HS-27A (cell line): ENCODE measurements around the gene MARCKS.

ENCODE experiments used
- DNase-seq: peaks from one replicate; pipeline ENCODE4 v3.0.0-alpha.2; 2012; ENCODE audit warnings: low read depth, missing footprints

MARCKS gene, protein sequence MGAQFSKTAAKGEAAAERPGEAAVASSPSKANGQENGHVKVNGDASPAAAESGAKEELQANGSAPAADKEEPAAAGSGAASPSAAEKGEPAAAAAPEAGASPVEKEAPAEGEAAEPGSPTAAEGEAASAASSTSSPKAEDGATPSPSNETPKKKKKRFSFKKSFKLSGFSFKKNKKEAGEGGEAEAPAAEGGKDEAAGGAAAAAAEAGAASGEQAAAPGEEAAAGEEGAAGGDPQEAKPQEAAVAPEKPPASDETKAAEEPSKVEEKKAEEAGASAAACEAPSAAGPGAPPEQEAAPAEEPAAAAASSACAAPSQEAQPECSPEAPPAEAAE

GRCh38 chr6:113856625-113857555 is at the start of gene MARCKS:
Gene MARCKS (plus strand): TSS chr6:113857345. CDS start chr6:113857746, 401 bp downstream.
- no peak for DNase-seq

- no peak for DNase-seq
These were observed 47.3 kb upstream of the MARCKS start for GRCh38 chr6:113809826-113810225.

DNA sequence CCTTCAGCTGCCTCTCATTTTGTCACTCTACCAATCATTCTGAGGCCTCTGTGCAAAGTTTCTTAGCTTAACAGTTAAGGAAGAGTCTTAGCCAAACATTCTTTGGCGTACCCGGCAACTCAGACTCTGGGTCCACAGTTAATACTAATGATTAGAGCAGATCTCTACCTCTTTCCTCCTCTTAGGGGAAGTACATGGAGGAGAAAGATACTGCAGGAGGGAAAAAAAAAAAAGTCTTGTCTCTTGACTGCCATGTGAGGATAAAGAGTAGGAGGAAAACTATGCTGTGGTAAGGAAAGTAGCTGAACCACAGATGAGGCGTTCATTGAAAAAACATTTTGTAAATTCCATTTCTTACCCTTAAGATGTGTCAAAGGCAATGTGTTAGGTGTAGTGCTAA is 44.0 kb upstream of the MARCKS start:
- peak; percentile 76 for DNase-seq

DNA sequence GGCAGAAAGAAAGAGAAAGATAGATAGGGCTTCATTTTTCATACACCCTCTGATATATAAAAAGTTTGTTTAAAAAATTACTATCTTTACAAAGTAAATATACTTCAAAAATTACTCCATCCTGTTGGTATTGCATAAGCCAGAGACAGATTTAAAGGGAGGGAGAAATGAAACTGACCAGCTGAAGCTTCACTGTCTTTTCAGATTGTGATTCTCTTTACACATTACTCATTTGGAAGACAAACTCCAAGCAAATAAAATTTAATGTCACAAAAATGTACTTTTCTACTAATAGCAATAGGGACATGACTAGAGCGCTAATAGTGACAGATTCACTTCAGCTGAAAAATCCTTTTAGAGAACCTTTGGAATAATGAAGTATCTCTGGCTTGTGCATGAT is 38.6 kb upstream of the MARCKS start:
- DNase-seq, result no peak

- DNase-seq, result no peak
These were observed 37.8 kb upstream of the MARCKS start for GRCh38 chr6:113819169-113819830.

DNA sequence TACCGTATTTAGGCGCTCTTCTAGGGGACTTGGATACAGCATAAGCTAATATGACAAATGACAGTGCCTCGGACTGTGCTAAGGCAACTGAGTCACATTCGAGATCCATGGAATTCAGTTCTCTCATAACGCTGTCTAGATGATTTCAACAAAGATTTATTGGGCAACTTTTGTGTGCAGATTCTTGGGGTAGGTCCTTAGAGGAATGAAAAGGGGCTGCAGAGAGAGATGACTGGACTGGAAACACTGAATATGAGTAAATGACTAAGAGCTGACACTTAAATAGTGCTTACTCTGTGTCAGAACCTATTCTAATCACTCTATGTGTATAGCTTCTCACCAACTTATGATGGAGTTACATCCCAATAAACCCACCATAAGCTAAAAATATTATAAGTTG is 36.4 kb upstream of the MARCKS start:
- DNase-seq, result no peak

DNA sequence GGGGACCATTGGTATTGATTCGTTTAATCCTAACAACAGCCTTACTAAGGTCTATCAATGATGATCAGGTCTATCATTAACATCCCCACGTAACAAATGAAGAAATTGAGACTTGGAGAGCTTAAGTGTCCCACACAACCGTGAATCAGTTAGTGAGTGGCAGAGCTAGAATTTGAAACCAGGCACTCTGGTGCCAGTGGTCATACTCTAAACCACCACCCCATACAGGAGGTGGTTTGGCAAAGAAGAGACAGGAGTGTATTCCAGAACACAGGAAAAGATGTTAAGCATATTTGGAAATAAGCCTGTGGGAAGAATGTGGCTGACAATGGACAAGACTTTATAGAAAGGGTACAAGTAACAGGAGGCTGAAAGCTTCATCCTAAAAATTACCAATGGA is 35.7 kb upstream of the MARCKS start:
- no peak for DNase-seq

DNA sequence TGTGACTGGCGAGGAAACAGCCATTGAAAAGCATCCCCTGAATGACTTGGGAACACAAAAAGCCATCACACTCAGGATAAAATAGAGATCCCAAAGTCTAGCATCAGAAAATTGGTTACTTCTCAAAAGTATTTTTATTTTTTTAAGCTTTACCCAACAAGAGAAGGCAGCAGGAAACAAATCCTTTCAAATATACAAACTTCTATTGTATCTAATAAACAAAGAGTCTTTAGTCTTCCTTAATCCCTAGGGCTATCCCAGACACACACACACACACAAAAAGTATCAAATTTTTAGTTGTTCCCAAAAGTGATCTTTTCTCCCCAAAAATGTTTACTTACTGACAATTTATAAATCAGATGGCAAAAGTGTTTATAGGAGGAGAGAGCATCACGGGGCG is 33.2 kb upstream of the MARCKS start:
- DNase-seq, result no peak

DNA sequence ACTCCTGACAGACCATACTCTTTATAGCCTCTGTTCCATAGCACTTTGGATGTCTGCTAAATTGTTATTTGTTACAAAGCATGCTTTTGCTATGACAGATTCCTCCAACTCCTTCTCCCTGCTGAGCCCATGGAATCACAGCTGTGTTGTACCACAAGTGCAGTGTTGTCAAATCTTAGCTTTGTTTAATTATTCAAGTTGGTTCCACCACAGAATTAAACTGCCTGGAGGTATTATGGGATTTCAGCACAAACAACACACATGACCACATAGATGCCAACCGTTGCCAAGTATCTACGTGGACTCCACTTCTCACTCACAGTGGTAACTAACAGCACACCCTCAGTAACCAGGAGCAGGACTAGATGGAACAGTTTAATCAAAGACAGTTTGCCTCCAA is 32.7 kb upstream of the MARCKS start:
- DNase-seq, result no peak

- DNase-seq, result no peak
These were observed 32.3 kb upstream of the MARCKS start for GRCh38 chr6:113824866-113825265.

GRCh38 chr6:113825781-113826180 is 31.4 kb upstream of the MARCKS start:
- no peak for DNase-seq

GRCh38 chr6:113828984-113829695 is 28.0 kb upstream of the MARCKS start:
- no peak for DNase-seq

- DNase-seq, result no peak
These were observed 27.5 kb upstream of the MARCKS start for GRCh38 chr6:113829696-113830045.

DNA sequence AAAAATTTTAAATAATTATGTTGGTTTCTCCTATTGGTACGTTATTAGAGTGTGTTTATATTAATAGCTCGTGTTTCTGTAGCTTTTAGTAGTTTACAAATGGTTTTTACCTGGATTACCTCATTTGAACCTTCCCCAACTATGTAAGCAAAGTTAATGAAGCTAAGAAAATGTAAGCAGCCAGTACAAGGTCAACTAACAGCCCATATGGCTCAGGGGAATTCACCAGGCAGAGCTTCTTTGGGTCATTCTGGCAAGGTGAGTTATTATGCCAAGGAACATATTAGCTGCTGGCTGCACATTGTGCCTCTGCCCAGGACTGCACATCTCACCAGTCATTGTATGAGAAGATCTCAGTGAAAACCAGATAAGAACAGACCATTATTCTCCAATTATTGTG is 27.0 kb upstream of the MARCKS start:
- no peak for DNase-seq

- no peak for DNase-seq
These were observed 23.6 kb upstream of the MARCKS start for GRCh38 chr6:113833537-113833936.

GRCh38 chr6:113837170-113837569 is 20.0 kb upstream of the MARCKS start:
- no peak for DNase-seq

GRCh38 chr6:113842165-113842564 is 15.0 kb upstream of the MARCKS start:
- no peak for DNase-seq

DNA sequence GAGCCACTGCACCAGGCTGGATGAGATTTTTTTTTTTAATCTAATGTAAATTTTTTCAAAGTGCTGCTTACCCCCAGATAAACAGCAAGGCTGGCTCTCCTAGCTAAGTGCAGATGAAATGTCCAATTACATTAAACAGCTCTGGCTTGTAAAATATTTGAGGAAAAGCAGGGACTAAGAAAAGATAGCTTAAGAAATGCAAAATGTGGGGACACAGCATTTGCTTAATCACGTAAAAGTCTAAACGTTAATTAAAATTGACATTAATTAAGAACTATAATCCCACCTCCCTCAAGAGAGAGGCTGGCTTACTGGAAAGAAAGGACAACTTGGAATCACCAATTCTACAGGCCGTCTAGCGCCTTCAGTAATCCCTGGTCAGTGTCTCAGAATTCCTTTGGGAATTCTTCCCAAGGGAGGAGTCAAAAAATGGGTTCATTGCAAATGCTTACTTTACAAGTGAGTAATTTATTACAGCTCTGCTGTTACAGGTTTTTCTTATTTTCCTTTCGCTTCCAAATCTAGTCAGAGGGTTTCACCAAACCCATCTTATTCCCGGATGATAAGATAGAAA is 13.6 kb upstream of the MARCKS start:
- no peak for DNase-seq

- DNase-seq, result no peak
These were observed 10.6 kb upstream of the MARCKS start for GRCh38 chr6:113846577-113846976.

DNA sequence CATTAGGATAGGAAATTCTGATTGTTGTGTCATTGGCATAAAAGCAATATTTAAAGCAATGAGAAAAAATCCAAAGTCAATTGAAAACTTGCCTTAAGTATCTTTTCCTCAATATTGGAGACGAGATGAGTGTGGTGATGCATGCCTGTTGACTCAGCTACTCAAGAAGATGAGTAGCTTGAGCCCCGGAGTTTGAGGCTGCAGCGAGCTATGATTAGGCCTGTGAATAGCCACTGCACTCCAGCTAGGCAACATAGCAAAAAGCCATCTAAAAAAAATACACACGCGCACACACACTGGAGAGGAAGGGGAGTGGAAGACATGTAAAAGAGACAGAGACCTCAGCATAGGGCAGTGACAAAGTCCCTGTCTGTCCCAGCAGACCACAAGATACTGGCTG is 9.7 kb upstream of the MARCKS start:
- no peak for DNase-seq

DNA sequence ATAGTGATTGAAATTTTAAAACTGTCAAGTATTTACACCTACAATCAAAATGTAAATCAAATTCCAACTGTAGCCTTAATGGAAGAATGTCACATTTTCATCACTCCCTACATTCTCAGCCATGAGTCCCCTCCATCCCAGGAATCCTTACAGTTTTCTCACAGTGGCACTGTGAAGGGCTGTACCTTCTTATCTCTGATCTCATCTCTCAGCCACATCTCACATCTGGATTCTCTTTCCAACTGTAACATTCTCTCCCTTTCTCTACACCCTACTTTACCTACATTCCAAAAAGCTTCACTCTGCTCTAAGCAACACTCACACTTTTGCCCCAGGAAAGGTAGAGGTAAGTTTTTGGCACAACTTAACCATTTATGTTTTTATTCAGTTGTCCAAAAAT is 8.9 kb upstream of the MARCKS start:
- DNase-seq, result no peak

- DNase-seq, result no peak
These were observed 8.3 kb upstream of the MARCKS start for GRCh38 chr6:113848811-113849210.
